Astrocyte (in vitro differentiated cells and primary cell): ENCODE data around the gene ABHD16A. TPM values are rescaled to one million over a fixed set of nuclear protein-coding genes. Genes with fewer than 3 reads are reported as not detected.
A peak's percentile ranks its signal among the peaks of the same experiment; 100 is the strongest.

Source experiments
- DNase-seq: peaks from one replicate; pipeline ENCODE4 v3.0.0-alpha.2; 2010; ENCODE audit warnings: low read depth
- FAIRE-seq: peaks from 2 replicates; lab custom pipeline; 2011; peaks lifted over from hg19 to GRCh38; lab: Jason Lieb, UNC
- H2AFZ ChIP-seq: 2 replicates; pipeline ENCODE4 v1.6.0; 2012; ENCODE audit warnings: low read depth, low read length, inconsistent platforms
- H3K27ac ChIP-seq: 2 replicates; pipeline ENCODE4 v1.5.1; 2011; ENCODE audit warnings: low read depth, low read length, inconsistent platforms
- H3K27me3 ChIP-seq: 2 replicates; pipeline ENCODE4 v1.6.0; 2011; ENCODE audit warnings: low read length, inconsistent platforms; ENCODE audit not compliant: insufficient read depth
- H3K36me3 ChIP-seq: 2 replicates; pipeline ENCODE4 v1.5.1; 2011; ENCODE audit warnings: low read length, inconsistent platforms; ENCODE audit not compliant: insufficient read depth
- H3K4me1 ChIP-seq: 2 replicates; pipeline ENCODE4 v1.5.1; 2011; ENCODE audit warnings: low read length, inconsistent platforms; ENCODE audit not compliant: insufficient read depth
- H3K4me2 ChIP-seq: 2 replicates; pipeline ENCODE4 v1.6.0; 2012; ENCODE audit warnings: low read length, inconsistent platforms
- H3K4me3 ChIP-seq: 2 replicates; pipeline ENCODE4 v1.5.1; 2011; ENCODE audit warnings: low read depth, mild to moderate bottlenecking, low read length, inconsistent platforms; ENCODE audit not compliant: insufficient read depth
- H3K79me2 ChIP-seq: 2 replicates; pipeline ENCODE4 v1.6.0; 2012; ENCODE audit warnings: mild to moderate bottlenecking, low read length, inconsistent platforms; ENCODE audit not compliant: insufficient read depth
- H3K9ac ChIP-seq: 2 replicates; pipeline ENCODE4 v1.6.0; 2012; ENCODE audit warnings: mild to moderate bottlenecking, low read length, inconsistent platforms
- H3K9me3 ChIP-seq: 2 replicates; pipeline ENCODE4 v1.5.1; 2012; ENCODE audit warnings: low read depth, mild to moderate bottlenecking, low read length, inconsistent platforms; ENCODE audit not compliant: insufficient read depth
- H4K20me1 ChIP-seq: 2 replicates; pipeline ENCODE4 v1.6.0; 2012; ENCODE audit warnings: low read length, inconsistent platforms; ENCODE audit not compliant: insufficient read depth
- H3K27ac Mint-ChIP-seq: one replicate; pipeline ENCODE4 v1.8.0; 2021; ENCODE audit warnings: mild to moderate bottlenecking, mixed read lengths; ENCODE audit not compliant: unreplicated experiment
- H3K27me3 Mint-ChIP-seq: one replicate; pipeline ENCODE4 v1.8.0; 2021; ENCODE audit warnings: low read depth, mixed read lengths; ENCODE audit not compliant: unreplicated experiment
- H3K36me3 Mint-ChIP-seq: one replicate; pipeline ENCODE4 v1.8.0; 2021; ENCODE audit warnings: low read depth, mixed read lengths; ENCODE audit not compliant: unreplicated experiment
- H3K4me1 Mint-ChIP-seq: one replicate; pipeline ENCODE4 v1.8.0; 2021; ENCODE audit warnings: low read depth, mixed read lengths; ENCODE audit not compliant: unreplicated experiment
- H3K4me3 Mint-ChIP-seq: one replicate; pipeline ENCODE4 v1.8.0; 2021; ENCODE audit warnings: mild to moderate bottlenecking, moderate library complexity, mixed read lengths; ENCODE audit not compliant: unreplicated experiment
- H3K9me3 Mint-ChIP-seq: one replicate; pipeline ENCODE4 v1.8.0; 2021; ENCODE audit warnings: mild to moderate bottlenecking, mixed read lengths; ENCODE audit not compliant: unreplicated experiment
- CTCF ChIP-seq: IDR thresholded peaks from 2 replicates; pipeline ENCODE4 v1.5.1; 2011; ENCODE audit warnings: low read depth, mild to moderate bottlenecking, inconsistent platforms, low read length, moderate library complexity; ENCODE audit not compliant: insufficient read depth
- EZH2 ChIP-seq: IDR thresholded peaks from 2 replicates; pipeline ENCODE4 v1.6.1; 2012; ENCODE audit warnings: mild to moderate bottlenecking, low read length, inconsistent platforms; ENCODE audit not compliant: insufficient read depth
- total RNA-seq: library from RNA; stranded (reverse); gene quantifications from 2 replicates; pipeline ENCODE4 v1.2.1, GENCODE V29; 2021

ABHD16A gene
- total RNA-seq, 1 donor from 2014 or later: 38.3 TPM

GRCh38 chr6:31734247-31734820 is 31.2 kb upstream of the ABHD16A start:
- Histone ChIP-seq H2AFZ (no peak overlapping the region), H3K4me3 (peak overlapping the region; percentile 88), H3K9me3 (no peaks in the 10 kb centered on the region), H4K20me1 (peaks cover 47% of the 10 kb centered on the region), H3K27me3 (no peaks in the 10 kb centered on the region), H3K4me1 (peaks cover 49% of the 10 kb centered on the region), H3K36me3 (peaks cover 32% of the 10 kb centered on the region), H3K27ac (peak overlapping the region; percentile 81), H3K79me2 (peaks cover 48% of the 10 kb centered on the region), H3K4me2 (peak overlapping the region; percentile 93), H3K9ac (peak overlapping the region; percentile 90)
- FAIRE-seq: no peak
- Mint-ChIP-seq H3K9me3 (no peaks in the 10 kb centered on the region), H3K4me3 (peak overlapping the region; percentile 99), H3K36me3 (peaks cover 16% of the 10 kb centered on the region), H3K27ac (peak overlapping the region; percentile 99), H3K27me3 (no peaks in the 10 kb centered on the region), H3K4me1 (peaks cover 49% of the 10 kb centered on the region)
- DNase-seq: no peak
- TF ChIP-seq EZH2 (no peak), CTCF (no peak)

GRCh38 chr6:31733734-31734133 is 30.6 kb upstream of the ABHD16A start:
- H3K4me3 ChIP-seq: peak overlapping the region; percentile 88
- Mint-ChIP-seq H3K36me3 (peaks cover 16% of the 10 kb centered on the region), H3K27me3 (no peaks in the 10 kb centered on the region), H3K4me1 (peaks cover 44% of the 10 kb centered on the region), H3K4me3 (peak overlapping the region; percentile 99), H3K9me3 (no peaks in the 10 kb centered on the region), H3K27ac (peak overlapping the region; percentile 99)
- H3K36me3 ChIP-seq: peaks cover 32% of the 10 kb centered on the region
- H3K4me1 ChIP-seq: peaks cover 47% of the 10 kb centered on the region
- no peak for TF ChIP-seq EZH2
- no peak for TF ChIP-seq CTCF
- no peaks in the 10 kb centered on the region for H3K9me3 ChIP-seq
- peak overlapping the region; percentile 81 for H3K27ac ChIP-seq
- peak overlapping the region; percentile 90 for H3K9ac ChIP-seq
- peak overlapping the region; percentile 93 for H3K4me2 ChIP-seq
- peaks cover 53% of the 10 kb centered on the region for H4K20me1 ChIP-seq
- DNase-seq: no peak
- FAIRE-seq: no peak
- H3K27me3 ChIP-seq: no peaks in the 10 kb centered on the region
- peaks cover 53% of the 10 kb centered on the region for H3K79me2 ChIP-seq
- no peak overlapping the region for H2AFZ ChIP-seq

GRCh38 chr6:31732029-31732428 is 28.9 kb upstream of the ABHD16A start:
- Histone ChIP-seq H3K27ac (no peak overlapping the region), H3K4me1 (peaks cover 35% of the 10 kb centered on the region), H3K4me2 (no peak overlapping the region), H3K4me3 (no peak overlapping the region), H3K9ac (no peak overlapping the region), H3K9me3 (no peaks in the 10 kb centered on the region), H2AFZ (no peak overlapping the region), H3K27me3 (no peaks in the 10 kb centered on the region), H4K20me1 (peaks cover 67% of the 10 kb centered on the region), H3K79me2 (peaks cover 57% of the 10 kb centered on the region), H3K36me3 (peaks cover 32% of the 10 kb centered on the region)
- DNase-seq: no peak
- no peak for FAIRE-seq
- no peak for TF ChIP-seq EZH2
- TF ChIP-seq CTCF: no peak
- Mint-ChIP-seq H3K36me3 (peaks cover 17% of the 10 kb centered on the region), H3K27me3 (no peaks in the 10 kb centered on the region), H3K27ac (peak overlapping the region; percentile 26), H3K9me3 (no peaks in the 10 kb centered on the region), H3K4me1 (peaks cover 28% of the 10 kb centered on the region), H3K4me3 (peak overlapping the region; percentile 72)
